BLaER1 (cell line): ENCODE results near the gene ARMH1.
"Not testable (repeated sequence)": the region's sequence is repeated elsewhere in the genome, so short reads cannot be mapped to it uniquely, and the experiment has no call there.

Experiments
- H3K27ac ChIP-seq: shearing (Covaris generic); formaldehyde crosslinking; 2 replicates; pipeline ENCODE4 v1.8.1; 2022
- H3K27me3 ChIP-seq: shearing (Covaris generic); formaldehyde crosslinking; 2 replicates; pipeline ENCODE4 v1.8.1; 2022
- H3K36me3 ChIP-seq: shearing (Covaris generic); formaldehyde crosslinking; 2 replicates; pipeline ENCODE4 v1.8.1; 2022
- H3K4me1 ChIP-seq: shearing (Covaris generic); formaldehyde crosslinking; 2 replicates; pipeline ENCODE4 v1.8.1; 2022
- H3K4me2 ChIP-seq: shearing (Covaris generic); formaldehyde crosslinking; 2 replicates; pipeline ENCODE4 v1.8.1; 2022
- H3K4me3 ChIP-seq: shearing (Covaris generic); formaldehyde crosslinking; 2 replicates; pipeline ENCODE4 v1.8.1; 2022
- H3K9ac ChIP-seq: shearing (Covaris generic); formaldehyde crosslinking; 2 replicates; pipeline ENCODE4 v1.8.1; 2022
- H3K9me3 ChIP-seq: shearing (Covaris generic); formaldehyde crosslinking; 2 replicates; pipeline ENCODE4 v1.8.1; 2022
- H4K20me1 ChIP-seq: shearing (Covaris generic); formaldehyde crosslinking; 2 replicates; pipeline ENCODE4 v1.8.1; 2022
- Cebpa-rat ChIP-seq: shearing (Covaris generic); IDR thresholded peaks from 2 replicates; pipeline ENCODE4 v1.8.1; 2022

Gene ARMH1

GRCh38 chr1:44733784-44734183 lies 59.3 kb downstream of the ARMH1 start:
- Histone ChIP-seq H4K20me1 (no peaks in the 10 kb centered on the region), H3K27me3 (no peaks in the 10 kb centered on the region)

GRCh38 chr1:44735992-44736391 lies 61.5 kb downstream of the ARMH1 start:
- no peak overlapping the region for H3K9ac ChIP-seq
- H3K4me1 ChIP-seq = peaks cover 36% of the 10 kb centered on the region
- peaks cover 3% of the 10 kb centered on the region for H3K36me3 ChIP-seq
- H3K27ac ChIP-seq = no peak overlapping the region
- no peak for TF ChIP-seq Cebpa-rat
- no peak overlapping the region for H3K4me3 ChIP-seq
- H3K4me2 ChIP-seq = no peak overlapping the region
- no peaks in the 10 kb centered on the region for H4K20me1 ChIP-seq
- 0 out of 2 replicates have a peak, but pooled peaks cover 5% of the 10 kb centered on the region for H3K9me3 ChIP-seq
- no peaks in the 10 kb centered on the region for H3K27me3 ChIP-seq

More at GRCh38 chr1:44733784-44734183, 59.3 kb downstream of the ARMH1 start:
- H3K4me2 ChIP-seq = peak overlapping the region; percentile 36; the same call in 1 of the 2 replicates
- 0 out of 2 replicates have a peak, but pooled peaks cover 5% of the 10 kb centered on the region for H3K9me3 ChIP-seq
- H3K4me1 ChIP-seq = peaks cover 45% of the 10 kb centered on the region
- H3K27ac ChIP-seq = no peak overlapping the region
- TF ChIP-seq Cebpa-rat = no peak
- no peak overlapping the region for H3K9ac ChIP-seq
- no peaks in the 10 kb centered on the region for H3K36me3 ChIP-seq
- H3K4me3 ChIP-seq = no peak overlapping the region

- not testable (repeated sequence) for H3K27me3 ChIP-seq, H4K20me1 ChIP-seq, H3K9me3 ChIP-seq
- H3K27ac ChIP-seq = peak overlapping the region; percentile 85
- H3K36me3 ChIP-seq = peaks cover 28% of the 10 kb centered on the region
- H3K4me1 ChIP-seq = peaks cover 34% of the 10 kb centered on the region
- H3K4me3 ChIP-seq = peak overlapping the region; percentile 83
- H3K9ac ChIP-seq = peak overlapping the region; percentile 87
- H3K4me2 ChIP-seq = peak overlapping the region; percentile 92
These were observed 64.4 kb downstream of the ARMH1 start for GRCh38 chr1:44738953-44739306.

GRCh38 chr1:44739307-44740178 lies 65.0 kb downstream of the ARMH1 start, which contains the start of gene KIF2C:
KIF2C (plus strand) TSS chr1:44739837; CDS start chr1:44739933, 96 bp downstream.
- Histone ChIP-seq H3K36me3 (peaks cover 34% of the 10 kb centered on the region), H3K4me3 (peak within 1 kb of the TSS; percentile 83), H3K4me2 (peak within 1 kb of the TSS; percentile 92), H3K27me3 (no peaks in the 10 kb centered on the region), H3K9me3 (0 out of 2 replicates have a peak, but pooled peaks cover 5% of the 10 kb centered on the region), H4K20me1 (no peaks in the 10 kb centered on the region; the same call in 1 of the 2 replicates), H3K9ac (peak within 1 kb of the TSS; percentile 87), H3K27ac (peak within 1 kb of the TSS; percentile 85), H3K4me1 (peaks cover 34% of the 10 kb centered on the region)
- no peak for TF ChIP-seq Cebpa-rat

- no peaks in the 10 kb centered on the region; the same call in 1 of the 2 replicates for H4K20me1 ChIP-seq
- 0 out of 2 replicates have a peak, but pooled peaks cover 5% of the 10 kb centered on the region for H3K9me3 ChIP-seq
- H3K4me3 ChIP-seq = peak overlapping the region; percentile 83
- H3K9ac ChIP-seq = peak overlapping the region; percentile 87
- H3K27ac ChIP-seq = peak overlapping the region; percentile 85
- H3K4me1 ChIP-seq = peaks cover 34% of the 10 kb centered on the region
- peak overlapping the region; percentile 92 for H3K4me2 ChIP-seq
- TF ChIP-seq Cebpa-rat = no peak
- no peaks in the 10 kb centered on the region for H3K27me3 ChIP-seq
- peaks cover 40% of the 10 kb centered on the region for H3K36me3 ChIP-seq
These were observed 65.7 kb downstream of the ARMH1 start for GRCh38 chr1:44740179-44740617.

- H3K27me3 ChIP-seq = no peaks in the 10 kb centered on the region
- H3K9me3 ChIP-seq = 0 out of 2 replicates have a peak, but pooled peaks cover 3% of the 10 kb centered on the region
- peak overlapping the region; percentile 56 for H3K9ac ChIP-seq
- TF ChIP-seq Cebpa-rat = no peak
- peaks cover 8% of the 10 kb centered on the region; the same call in 1 of the 2 replicates for H4K20me1 ChIP-seq
- no peak overlapping the region for H3K4me3 ChIP-seq
- no peak overlapping the region for H3K27ac ChIP-seq
- H3K4me1 ChIP-seq = peaks cover 34% of the 10 kb centered on the region
- peak overlapping the region; percentile 43; the same call in 1 of the 2 replicates for H3K4me2 ChIP-seq
- peaks cover 70% of the 10 kb centered on the region for H3K36me3 ChIP-seq
These were observed 68.7 kb downstream of the ARMH1 start for GRCh38 chr1:44743211-44743610.

GRCh38 chr1:44747878-44748277 lies 73.4 kb downstream of the ARMH1 start:
- Histone ChIP-seq H3K4me2 (no peak overlapping the region), H3K4me1 (peaks cover 8% of the 10 kb centered on the region), H3K27ac (no peak overlapping the region), H3K9ac (no peak overlapping the region), H3K9me3 (no peaks in the 10 kb centered on the region), H4K20me1 (peaks cover 13% of the 10 kb centered on the region; the same call in 1 of the 2 replicates), H3K4me3 (no peak overlapping the region), H3K27me3 (no peaks in the 10 kb centered on the region), H3K36me3 (peaks cover 99% of the 10 kb centered on the region)
- no peak for TF ChIP-seq Cebpa-rat

- Histone ChIP-seq H4K20me1 (0 out of 2 replicates have a peak, but pooled peaks cover 7% of the 10 kb centered on the region), H3K36me3 (peaks cover 100% of the 10 kb centered on the region), H3K9ac (no peak overlapping the region), H3K4me3 (no peak overlapping the region), H3K4me1 (peaks cover 4% of the 10 kb centered on the region; the same call in 1 of the 2 replicates), H3K4me2 (no peak overlapping the region), H3K27me3 (no peaks in the 10 kb centered on the region), H3K27ac (no peak overlapping the region), H3K9me3 (no peaks in the 10 kb centered on the region)
- TF ChIP-seq Cebpa-rat = no peak
These were observed 82.9 kb downstream of the ARMH1 start for GRCh38 chr1:44757420-44757819.

GRCh38 chr1:44759077-44759476 lies 84.6 kb downstream of the ARMH1 start:
- H3K36me3 ChIP-seq = peaks cover 100% of the 10 kb centered on the region

GRCh38 chr1:44760876-44761275 lies 86.4 kb downstream of the ARMH1 start:
- Histone ChIP-seq H3K36me3 (peaks cover 100% of the 10 kb centered on the region), H3K9ac (no peak overlapping the region), H3K9me3 (no peaks in the 10 kb centered on the region), H4K20me1 (no peaks in the 10 kb centered on the region), H3K4me3 (no peak overlapping the region), H3K27me3 (no peaks in the 10 kb centered on the region), H3K27ac (no peak overlapping the region), H3K4me1 (peaks cover 4% of the 10 kb centered on the region; the same call in 1 of the 2 replicates), H3K4me2 (no peak overlapping the region)
- no peak for TF ChIP-seq Cebpa-rat

More at GRCh38 chr1:44759077-44759476, 84.6 kb downstream of the ARMH1 start:
- Histone ChIP-seq H3K9ac (no peak overlapping the region), H3K9me3 (no peaks in the 10 kb centered on the region), H3K4me2 (no peak overlapping the region), H3K27ac (no peak overlapping the region), H3K4me3 (no peak overlapping the region), H3K4me1 (peaks cover 4% of the 10 kb centered on the region; the same call in 1 of the 2 replicates), H4K20me1 (no peaks in the 10 kb centered on the region), H3K27me3 (no peaks in the 10 kb centered on the region)
- TF ChIP-seq Cebpa-rat = no peak

- not testable (repeated sequence) for H3K9me3 ChIP-seq, H3K27ac ChIP-seq, H4K20me1 ChIP-seq, H3K27me3 ChIP-seq, H3K4me1 ChIP-seq, H3K4me3 ChIP-seq, H3K9ac ChIP-seq, H3K4me2 ChIP-seq
- H3K36me3 ChIP-seq = peaks cover 79% of the 10 kb centered on the region
These were observed 91.9 kb downstream of the ARMH1 start for GRCh38 chr1:44766421-44766820.
